ENCODE data around the gene NCLN. TPM values are rescaled to one million over a fixed set of nuclear protein-coding genes. Genes with fewer than 3 reads are reported as not detected.

The NCLN gene
- total and polyA plus RNA-seq, 8 donors: 16.7 to 381 (median 50.4) TPM

DNA sequence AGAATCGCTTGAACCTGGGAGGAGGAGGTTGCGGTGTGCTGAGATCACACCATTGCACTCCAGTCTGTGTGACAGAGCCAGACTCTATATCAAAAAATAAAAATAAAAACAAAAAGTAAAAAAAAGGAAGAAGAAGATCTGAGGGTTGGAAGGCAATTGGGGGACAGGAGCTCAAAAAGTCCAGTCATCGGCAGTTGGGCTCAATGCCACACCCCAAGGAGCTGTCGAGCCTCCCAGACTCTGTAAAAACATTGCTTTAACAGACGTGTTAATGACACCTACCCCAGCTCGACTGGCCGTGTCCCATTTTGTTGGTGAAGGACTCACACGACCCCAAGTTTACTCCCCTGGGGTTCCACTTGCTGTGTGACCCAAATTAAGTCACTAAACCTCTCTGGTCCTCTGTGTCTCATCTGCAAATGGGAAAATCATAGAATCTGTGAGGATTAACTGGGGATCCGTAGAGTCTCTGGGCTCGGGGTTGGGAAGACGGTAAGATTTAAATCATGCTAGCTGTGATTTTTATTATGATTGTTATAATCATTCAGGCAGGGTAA, 42.9 kb upstream of the NCLN start:
- Histone ChIP-seq H3K9me3 (no peaks in the 10 kb centered on the region), H3K27ac (peak overlapping the region; percentile 34 to 74 (median 53)), H3K4me3 (no peak overlapping the region), H3K4me1 (peaks cover 0 to 34% (median 13%) of the 10 kb centered on the region in 4 donors), H3K36me3 (no peaks in the 10 kb centered on the region), H3K27me3 (peaks cover 0 to 13% (median 0%) of the 10 kb centered on the region in 3 donors)
- no peak for DNase-seq
- TF ChIP-seq POLR2AphosphoS5 (IDR thresholded peaks at IDR 0.05): no peak
- TF ChIP-seq POLR2A (IDR thresholded peaks at IDR 0.05): no peak
- TF ChIP-seq CTCF (IDR thresholded peaks at IDR 0.05): no peak
- TF ChIP-seq EP300 (IDR thresholded peaks at IDR 0.05): no peak
- 67 to 72% (median 68%) methylated on average over 11 of the region's 11 CpGs for WGBS, 5 donors
- intact Hi-C loops (cut with DNase I; ENCODE audit: low total_unique reads): no loop called here

- H3K36me3 ChIP-seq: peaks cover 0 to 20% (median 7%) of the 10 kb centered on the region in 4 donors
- H3K27ac ChIP-seq: peak overlapping the region in 2 of 5 donors; percentile 14 to 24
- DNase-seq: no peak
- H3K9me3 ChIP-seq: no peaks in the 10 kb centered on the region
- no peak for TF ChIP-seq POLR2AphosphoS5 (IDR thresholded peaks at IDR 0.05)
- no peak for TF ChIP-seq POLR2A (IDR thresholded peaks at IDR 0.05)
- no peak for TF ChIP-seq CTCF (IDR thresholded peaks at IDR 0.05)
- peaks cover 0 to 27% (median 12%) of the 10 kb centered on the region in 4 donors for H3K4me1 ChIP-seq
- 64 to 80% (median 74%) methylated on average over 20 of the region's 20 CpGs for WGBS, 5 donors
- H3K4me3 ChIP-seq: no peak overlapping the region
- intact Hi-C loops (cut with DNase I; ENCODE audit: low total_unique reads): no loop called here
- peaks cover 0 to 33% (median 4%) of the 10 kb centered on the region in 3 donors for H3K27me3 ChIP-seq
Observed at GRCh38 chr19:3145909-3146676, 39.6 kb upstream of the NCLN start.

GRCh38 chr19:3146677-3147100, 39.0 kb upstream of the NCLN start:
- TF ChIP-seq EP300 (IDR thresholded peaks at IDR 0.05) (no peak), CTCF (IDR thresholded peaks at IDR 0.05) (peak in 4 of 7 experiments; percentile 27 to 80 (median 52))
- peaks cover 0 to 25% (median 7%) of the 10 kb centered on the region in 4 donors for H3K36me3 ChIP-seq
- H3K4me3 ChIP-seq: no peak overlapping the region
- 63 to 72% (median 65%) methylated on average over 5 of the region's 5 CpGs for WGBS, 5 donors
- H3K27me3 ChIP-seq: peaks cover 0 to 39% (median 4%) of the 10 kb centered on the region in 3 donors
- intact Hi-C loops (cut with DNase I; ENCODE audit: low total_unique reads): no loop called here
- DNase-seq: no peak
- H3K9me3 ChIP-seq: no peaks in the 10 kb centered on the region
- H3K27ac ChIP-seq: peak overlapping the region in 1 of 5 donors; percentile 24
- H3K4me1 ChIP-seq: peaks cover 0 to 21% (median 6%) of the 10 kb centered on the region in 4 donors

GRCh38 chr19:3148503-3148902, 37.2 kb upstream of the NCLN start:
- DNase-seq: no peak
- Histone ChIP-seq H3K27ac (no peak overlapping the region), H3K9me3 (no peaks in the 10 kb centered on the region), H3K36me3 (peaks cover 0 to 27% (median 7%) of the 10 kb centered on the region in 4 donors), H3K4me1 (peaks cover 0 to 10% (median 0%) of the 10 kb centered on the region in 4 donors), H3K4me3 (no peak overlapping the region), H3K27me3 (peaks cover 0 to 40% (median 4%) of the 10 kb centered on the region in 3 donors)
- 90 to 94% (median 91%) methylated on average over 15 to 20 of the region's 20 CpGs for WGBS, 5 donors
- intact Hi-C loops (cut with DNase I; ENCODE audit: low total_unique reads): no loop called here
- TF ChIP-seq CTCF (IDR thresholded peaks at IDR 0.05) (no peak), POLR2A (IDR thresholded peaks at IDR 0.05) (no peak), POLR2AphosphoS5 (IDR thresholded peaks at IDR 0.05) (no peak), EP300 (IDR thresholded peaks at IDR 0.05) (no peak)

Measured in stomach (tissue), 9 donors.